H9 (cell line): Measurements from ENCODE around the gene PREP. TPM values are rescaled to one million over a fixed set of nuclear protein-coding genes. Genes with fewer than 3 reads are reported as not detected.

ENCODE experiments used
- DNase-seq: peaks from one replicate; pipeline ENCODE4 v3.0.0-alpha.2; 2017
- H2AFZ ChIP-seq: one replicate; pipeline ENCODE4 v1.6.1; 2013; ENCODE audit warnings: mild to moderate bottlenecking, low read length, control low read depth, moderate library complexity
- H2AK5ac ChIP-seq: 2 replicates; pipeline ENCODE4 v1.6.1; 2013; ENCODE audit warnings: low read length, control low read depth, mixed read lengths; ENCODE audit not compliant: insufficient read length
- H2BK120ac ChIP-seq: one replicate; pipeline ENCODE4 v1.6.1; 2013; ENCODE audit warnings: low read depth, mild to moderate bottlenecking, low read length, control low read depth, inconsistent platforms; ENCODE audit not compliant: poor library complexity, severe bottlenecking
- H2BK12ac ChIP-seq: 2 replicates; pipeline ENCODE4 v1.6.1; 2013; ENCODE audit warnings: low read length, control low read depth, mixed read lengths, low read depth; ENCODE audit not compliant: insufficient read length
- H2BK15ac ChIP-seq: 2 replicates; pipeline ENCODE4 v1.6.1; 2013; ENCODE audit warnings: low read depth, low read length, control low read depth
- H2BK20ac ChIP-seq: one replicate; pipeline ENCODE4 v1.6.1; 2013; ENCODE audit warnings: low read depth, mild to moderate bottlenecking, low read length, control low read depth, inconsistent platforms; ENCODE audit not compliant: poor library complexity, severe bottlenecking
- H2BK5ac ChIP-seq: 2 replicates; pipeline ENCODE4 v1.6.1; 2013; ENCODE audit warnings: low read length, control low read depth, mixed read lengths; ENCODE audit not compliant: insufficient read length
- H3K14ac ChIP-seq: 2 replicates; pipeline ENCODE4 v1.6.1; 2013; ENCODE audit warnings: low read length, control low read depth; ENCODE audit not compliant: insufficient read depth
- H3K18ac ChIP-seq: 2 replicates; pipeline ENCODE4 v1.6.1; 2013; ENCODE audit warnings: low read depth, mild to moderate bottlenecking, mixed read lengths, low read length, control low read depth; ENCODE audit not compliant: insufficient read length
- H3K23ac ChIP-seq: 2 replicates; pipeline ENCODE4 v1.6.1; 2013; ENCODE audit warnings: low read length, control low read depth, mixed read lengths, low read depth; ENCODE audit not compliant: insufficient read length
- H3K23me2 ChIP-seq: 2 replicates; pipeline ENCODE4 v1.6.1; 2013; ENCODE audit warnings: low read depth, mild to moderate bottlenecking, mixed read lengths, low read length, control low read depth; ENCODE audit not compliant: insufficient read length, poor library complexity, severe bottlenecking
- H3K27ac ChIP-seq: 2 replicates; pipeline ENCODE4 v1.5.1; 2013; ENCODE audit warnings: low read length, control low read depth, mixed read lengths, low read depth; ENCODE audit not compliant: insufficient read length
- H3K27me3 ChIP-seq: 2 replicates; pipeline ENCODE4 v1.6.1; 2013; ENCODE audit warnings: low read length, control low read depth, inconsistent platforms; ENCODE audit not compliant: insufficient read depth
- H3K4ac ChIP-seq: 2 replicates; pipeline ENCODE4 v1.6.1; 2013; ENCODE audit warnings: low read depth, mild to moderate bottlenecking, control low read depth, inconsistent platforms, low read length, moderate library complexity
- H3K4me1 ChIP-seq: 2 replicates; pipeline ENCODE4 v1.6.1; 2013; ENCODE audit warnings: low read length, control low read depth, inconsistent platforms; ENCODE audit not compliant: insufficient read depth
- H3K4me2 ChIP-seq: 2 replicates; pipeline ENCODE4 v1.6.1; 2013; ENCODE audit warnings: low read length, control low read depth, mixed read lengths; ENCODE audit not compliant: insufficient read length, insufficient read depth
- H3K56ac ChIP-seq: 2 replicates; pipeline ENCODE4 v1.6.1; 2013; ENCODE audit warnings: low read depth, mild to moderate bottlenecking, mixed read lengths, low read length, control low read depth; ENCODE audit not compliant: insufficient read length
- H3K79me1 ChIP-seq: 2 replicates; pipeline ENCODE4 v1.6.1; 2013; ENCODE audit warnings: low read depth, mild to moderate bottlenecking, moderate library complexity, low read length, control low read depth, inconsistent platforms; ENCODE audit not compliant: insufficient read depth, poor library complexity, severe bottlenecking
- H3K79me2 ChIP-seq: 2 replicates; pipeline ENCODE4 v1.6.1; 2013; ENCODE audit warnings: low read length, control low read depth, inconsistent platforms; ENCODE audit not compliant: insufficient read depth
- H3K9ac ChIP-seq: 2 replicates; pipeline ENCODE4 v1.6.1; 2013; ENCODE audit warnings: low read length, control low read depth, mixed read lengths; ENCODE audit not compliant: insufficient read length; ENCODE audit errors: extremely low read depth
- H3K9me3 ChIP-seq: one replicate; pipeline ENCODE4 v1.6.1; 2013; ENCODE audit warnings: low read depth, low read length, inconsistent platforms; ENCODE audit not compliant: control insufficient read depth
- H3T11ph ChIP-seq: one replicate; pipeline ENCODE4 v1.6.1; 2013; ENCODE audit warnings: mild to moderate bottlenecking, low read length, control low read depth, inconsistent platforms
- H4K20me1 ChIP-seq: one replicate; pipeline ENCODE4 v1.6.1; 2013; ENCODE audit not compliant: control insufficient read depth, insufficient read length, insufficient read depth
- H4K5ac ChIP-seq: 2 replicates; pipeline ENCODE4 v1.6.1; 2013; ENCODE audit warnings: low read depth, mild to moderate bottlenecking, mixed read lengths, low read length, control low read depth; ENCODE audit not compliant: insufficient read length
- H4K8ac ChIP-seq: replicated peaks from 2 replicates; pipeline ENCODE4 v1.6.1; 2013; ENCODE audit warnings: low read length, control low read depth, mixed read lengths, low read depth; ENCODE audit not compliant: insufficient read length
- H4K91ac ChIP-seq: 2 replicates; pipeline ENCODE4 v1.6.1; 2013; ENCODE audit warnings: low read depth, mild to moderate bottlenecking, moderate library complexity, mixed read lengths, low read length, control low read depth; ENCODE audit not compliant: insufficient read length
- H3K27ac Mint-ChIP-seq, 3 experiments: 2 replicates in 2 of 3; 3 replicates in 1 of 3; pipeline ENCODE4 v1.8.0; 2020 to 2021; ENCODE audit warnings: mixed read lengths in 3 of 3, mild to moderate bottlenecking in 1 of 3, moderate library complexity in 1 of 3
- H3K27me3 Mint-ChIP-seq: 2 replicates; pipeline ENCODE4 v1.8.0; 2021; ENCODE audit warnings: low read depth, mild to moderate bottlenecking, moderate library complexity, mixed read lengths
- H3K36me3 Mint-ChIP-seq, 3 experiments: 2 replicates in 2 of 3; 3 replicates in 1 of 3; pipeline ENCODE4 v1.8.0; 2020 to 2021; ENCODE audit warnings: low read depth in 3 of 3, mixed read lengths in 3 of 3; ENCODE audit not compliant: insufficient read depth in 1 of 3
- H3K4me1 Mint-ChIP-seq, 2 experiments: 2 replicates each; pipeline ENCODE4 v1.8.0; 2020; ENCODE audit warnings: mixed read lengths in 2 of 2
- H3K4me3 Mint-ChIP-seq, 2 experiments: 2 replicates in 1 of 2; 3 replicates in 1 of 2; pipeline ENCODE4 v1.8.0; 2020 to 2021; ENCODE audit warnings: mild to moderate bottlenecking in 2 of 2, mixed read lengths in 2 of 2, moderate library complexity in 1 of 2
- H3K9me3 Mint-ChIP-seq, 2 experiments: 2 replicates in 1 of 2; 3 replicates in 1 of 2; pipeline ENCODE4 v1.8.0; 2020; ENCODE audit warnings: mild to moderate bottlenecking in 2 of 2, mixed read lengths in 2 of 2, moderate library complexity in 1 of 2
- CTCF ChIP-seq: fragments of 200-600 bp; sonication (generic); conservative IDR thresholded peaks from 3 replicates; pipeline ENCODE4 v1.8.0; 2021; ENCODE audit warnings: antibody characterized with exemption, mild to moderate bottlenecking
- WGBS: extraction: QIAGEN DNeasy Blood & Tissue Kit; methylation state at CpG from one replicate; pipeline ENCODE4 v1.1.7; 2013; ENCODE audit warnings: missing lambda C conversion rate, low lambda C conversion rate, mixed read lengths; ENCODE audit not compliant: insufficient read length; ENCODE audit errors: extremely low coverage; 5-methylcytosine and 5-hydroxymethylcytosine counted together
- total RNA-seq: library from RNA; stranded (reverse); gene quantifications from 2 replicates; pipeline ENCODE4 v1.2.1, GENCODE V29; 2021

PREP gene
- total RNA-seq, 1 experiment from 2014 or later: 54.0 TPM

DNA sequence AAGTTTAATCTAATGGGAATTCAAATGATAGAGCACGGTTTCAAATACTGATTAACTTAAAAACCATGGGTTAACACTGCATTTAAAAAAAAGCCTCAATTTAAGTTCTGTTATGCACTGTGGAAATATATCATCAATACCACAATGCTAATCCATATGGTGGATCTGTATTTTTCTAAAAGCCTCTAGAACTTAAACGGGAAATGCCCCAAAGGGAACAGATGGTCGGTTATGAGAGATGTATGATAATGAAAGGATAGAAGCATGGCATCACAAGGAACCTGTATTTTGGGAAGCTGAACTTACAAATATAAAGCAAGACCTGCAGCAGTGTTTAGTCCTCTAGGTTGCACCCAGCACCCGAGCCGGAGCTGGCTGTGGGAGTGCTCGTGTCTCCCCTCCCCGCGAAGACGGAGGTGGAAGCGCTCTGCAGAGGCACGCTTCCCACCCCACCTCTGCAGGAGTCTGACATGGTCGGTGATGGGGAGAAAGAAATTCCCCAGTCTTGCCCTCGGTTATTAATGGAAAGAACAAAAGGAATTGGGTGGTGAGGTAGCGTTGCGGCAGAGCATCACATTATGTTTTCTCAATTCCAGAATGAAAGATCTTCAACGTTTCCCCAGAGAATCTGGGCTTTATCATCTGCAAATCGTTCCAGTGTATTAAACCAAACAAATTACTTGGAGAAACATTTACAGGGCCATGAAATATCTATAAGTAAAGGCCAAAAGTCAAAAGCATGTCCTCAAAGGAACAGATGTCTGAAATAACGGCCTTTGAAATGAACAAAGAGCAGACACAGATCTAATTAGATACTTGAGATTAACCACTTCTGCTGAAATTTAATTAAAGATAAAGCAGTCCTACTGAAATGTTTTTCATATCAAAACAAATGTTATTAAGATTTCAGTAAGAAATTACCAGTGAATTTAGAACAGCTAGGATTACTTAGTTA, 120.0 kb downstream of the PREP start:
- no peaks in the 10 kb centered on the region for H3K79me2 ChIP-seq
- H3K27ac ChIP-seq: no peak overlapping the region
- Mint-ChIP-seq H3K27ac (no peak overlapping the region), H3K4me3 (no peak overlapping the region), H3K4me1 (no peaks in the 10 kb centered on the region), H3K36me3 (peaks cover 12 to 35% (median 27%) of the 10 kb centered on the region in 3 experiments; a peak in 6 of 7 replicates), H3K9me3 (no peaks in the 10 kb centered on the region), H3K27me3 (no peaks in the 10 kb centered on the region)
- no peak for DNase-seq
- H3K4me1 ChIP-seq: no peaks in the 10 kb centered on the region
- H4K5ac ChIP-seq: no peak overlapping the region
- no peak overlapping the region for H4K8ac ChIP-seq
- H3K18ac ChIP-seq: no peak overlapping the region
- H3K4me2 ChIP-seq: no peak overlapping the region
- no peaks in the 10 kb centered on the region for H4K20me1 ChIP-seq
- no peak for TF ChIP-seq CTCF
- no peak overlapping the region for H3K4ac ChIP-seq
- H2BK20ac ChIP-seq: no peak overlapping the region
- no peak overlapping the region for H3K9ac ChIP-seq
- no peaks in the 10 kb centered on the region for H3K23me2 ChIP-seq
- no peak overlapping the region for H3K14ac ChIP-seq
- no peak overlapping the region for H3K23ac ChIP-seq
- H3K79me1 ChIP-seq: no peaks in the 10 kb centered on the region
- no peak overlapping the region for H2BK120ac ChIP-seq
- H4K91ac ChIP-seq: no peak overlapping the region
- H2BK5ac ChIP-seq: no peak overlapping the region
- no peak overlapping the region for H3T11ph ChIP-seq
- H2BK12ac ChIP-seq: no peak overlapping the region
- WGBS: no CpG with 5 or more reads among the region's 18 CpGs
- no peaks in the 10 kb centered on the region for H3K9me3 ChIP-seq
- no peak overlapping the region for H2BK15ac ChIP-seq
- H2AFZ ChIP-seq: no peak overlapping the region
- no peak overlapping the region for H2AK5ac ChIP-seq
- no peak overlapping the region for H3K56ac ChIP-seq
- H3K27me3 ChIP-seq: no peaks in the 10 kb centered on the region
